Ammon's horn (tissue), 1 donor: ENCODE measurements around the gene GPHB5.
"Not testable (repeated sequence)": the region's sequence is repeated elsewhere in the genome, so short reads cannot be mapped to it uniquely, and the experiment has no call there.

Experiments
- DNase-seq: peaks from one replicate; pipeline ENCODE4 v3.0.0-alpha.2; 2016; ENCODE audit warnings: low spot score

The GPHB5 gene

GRCh38 chr14:63318835-63319234, at the start of gene GPHB5:
GPHB5 (minus strand) TSS chr14:63318935; CDS start chr14:63317849, 1,086 bp downstream.
- no peak for DNase-seq

- no peak for DNase-seq
Measured at GRCh38 chr14:63367742-63368364, 49.1 kb upstream of the GPHB5 start.

DNA sequence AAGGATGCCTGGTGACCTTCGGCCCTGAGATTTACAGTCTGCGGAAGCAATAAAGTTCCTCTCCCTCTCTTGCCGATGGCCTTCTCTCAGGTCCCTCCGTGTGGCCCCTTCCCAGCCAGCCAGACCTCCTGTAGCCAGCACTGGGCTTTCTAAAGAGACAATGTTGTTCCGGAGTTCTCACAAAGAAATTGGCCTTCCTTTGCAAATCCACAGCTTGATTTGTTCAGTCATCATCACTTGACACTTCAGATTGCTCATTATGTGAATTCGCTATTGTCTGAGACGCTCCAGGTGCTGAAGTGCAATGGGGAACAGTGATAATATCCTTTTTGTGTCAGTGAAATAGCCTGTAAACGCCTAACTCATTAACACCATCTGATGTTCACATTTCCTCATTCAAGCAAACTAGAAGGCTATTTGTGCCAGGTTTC, 43.7 kb upstream of the GPHB5 start:
- no peak for DNase-seq

DNA sequence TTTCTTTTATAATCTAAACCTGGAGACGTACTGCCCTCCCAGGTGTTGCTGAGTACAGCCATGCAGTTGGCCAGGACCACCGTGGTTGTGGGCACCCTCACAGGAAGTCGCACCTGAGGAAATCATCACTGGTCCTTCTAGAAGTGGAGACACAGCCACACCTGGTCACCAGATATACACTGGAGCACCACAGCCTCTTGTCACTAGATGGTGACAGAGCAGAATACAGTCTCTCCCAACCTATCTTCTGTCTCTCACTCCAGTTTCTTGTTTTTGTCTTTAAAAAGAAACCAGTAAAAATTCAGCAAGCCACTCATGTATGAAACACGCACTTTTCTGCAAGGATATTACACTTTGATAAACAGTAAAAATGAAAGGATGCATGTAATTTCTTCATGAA, 43.1 kb upstream of the GPHB5 start:
- no peak for DNase-seq

DNA sequence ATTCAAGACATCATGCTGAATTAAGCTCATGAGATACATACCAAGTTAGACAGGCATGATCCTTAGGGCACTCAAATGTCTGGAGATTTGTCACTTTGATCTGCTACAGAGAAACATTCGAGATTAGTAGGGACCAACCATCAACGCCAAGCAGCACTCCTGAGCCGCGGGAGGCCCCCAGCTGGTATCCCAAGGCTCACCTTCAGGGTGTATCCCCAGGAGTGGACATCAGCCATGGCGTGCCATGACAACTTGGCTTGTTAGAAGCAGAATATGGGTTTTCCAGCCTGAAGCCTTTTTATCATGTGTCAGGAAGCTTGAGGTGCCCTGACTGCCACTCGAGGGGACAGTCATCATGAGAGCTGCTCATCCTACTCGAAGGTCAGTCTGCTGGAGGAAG, 39.1 kb upstream of the GPHB5 start:
- no peak for DNase-seq

DNA sequence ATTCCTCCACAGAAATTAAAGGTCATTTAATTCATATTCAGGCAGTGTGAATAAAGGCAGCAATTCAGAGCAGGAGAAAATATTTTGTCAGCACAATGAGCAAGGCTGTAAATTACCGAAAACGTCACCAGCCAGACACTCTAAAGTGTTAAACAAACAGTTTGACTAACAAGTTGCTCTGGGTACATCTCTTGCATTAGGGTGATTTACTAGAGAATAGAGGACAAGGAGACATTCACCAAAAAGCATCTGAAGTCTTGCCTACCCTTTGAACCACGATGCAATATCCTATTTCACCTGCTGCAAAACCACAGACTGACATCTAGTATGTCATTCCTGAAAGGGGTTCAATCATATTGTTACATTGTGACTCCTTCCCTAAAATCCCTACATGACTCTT, 27.1 kb upstream of the GPHB5 start:
- DNase-seq, result no peak

GRCh38 chr14:63344336-63344735, 25.6 kb upstream of the GPHB5 start:
- no peak for DNase-seq

DNA sequence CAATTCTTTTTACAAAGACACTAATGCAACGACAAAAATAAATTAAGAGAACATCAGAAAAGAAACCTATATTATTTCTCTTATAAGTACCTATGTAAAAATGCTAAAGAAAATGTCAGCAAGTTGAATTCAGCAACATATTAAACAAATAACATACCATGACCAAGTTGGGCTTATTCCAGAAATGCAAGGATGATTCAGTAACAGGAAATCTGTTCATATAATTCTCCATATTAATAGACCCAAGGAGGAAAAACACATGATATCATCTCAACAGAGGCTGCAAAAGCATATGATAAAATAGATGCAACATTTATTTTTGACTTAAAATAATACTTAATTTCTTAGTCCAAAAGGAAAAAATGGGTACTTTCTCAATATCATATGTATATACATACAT, 25.1 kb upstream of the GPHB5 start:
- no peak for DNase-seq

DNA sequence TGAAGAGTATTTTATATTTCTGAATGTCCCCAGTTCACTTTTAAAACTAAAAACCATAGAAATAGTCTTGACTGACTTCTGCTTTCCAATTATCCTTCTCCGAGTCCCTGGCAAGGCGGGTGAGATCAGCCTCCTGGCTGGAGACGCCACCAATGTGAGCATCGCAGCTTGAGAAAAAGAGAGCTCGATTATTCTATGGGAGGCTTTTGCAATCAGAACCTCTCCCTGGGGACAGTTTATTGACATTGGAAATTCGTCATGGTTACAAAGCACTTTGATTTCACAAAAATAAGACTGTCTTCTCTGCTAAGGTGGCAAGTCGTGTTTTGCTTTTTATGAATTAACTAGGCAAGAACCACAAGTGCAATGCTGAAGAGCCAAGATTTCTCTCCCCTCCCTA, 23.6 kb upstream of the GPHB5 start:
- DNase-seq, result no peak

DNA sequence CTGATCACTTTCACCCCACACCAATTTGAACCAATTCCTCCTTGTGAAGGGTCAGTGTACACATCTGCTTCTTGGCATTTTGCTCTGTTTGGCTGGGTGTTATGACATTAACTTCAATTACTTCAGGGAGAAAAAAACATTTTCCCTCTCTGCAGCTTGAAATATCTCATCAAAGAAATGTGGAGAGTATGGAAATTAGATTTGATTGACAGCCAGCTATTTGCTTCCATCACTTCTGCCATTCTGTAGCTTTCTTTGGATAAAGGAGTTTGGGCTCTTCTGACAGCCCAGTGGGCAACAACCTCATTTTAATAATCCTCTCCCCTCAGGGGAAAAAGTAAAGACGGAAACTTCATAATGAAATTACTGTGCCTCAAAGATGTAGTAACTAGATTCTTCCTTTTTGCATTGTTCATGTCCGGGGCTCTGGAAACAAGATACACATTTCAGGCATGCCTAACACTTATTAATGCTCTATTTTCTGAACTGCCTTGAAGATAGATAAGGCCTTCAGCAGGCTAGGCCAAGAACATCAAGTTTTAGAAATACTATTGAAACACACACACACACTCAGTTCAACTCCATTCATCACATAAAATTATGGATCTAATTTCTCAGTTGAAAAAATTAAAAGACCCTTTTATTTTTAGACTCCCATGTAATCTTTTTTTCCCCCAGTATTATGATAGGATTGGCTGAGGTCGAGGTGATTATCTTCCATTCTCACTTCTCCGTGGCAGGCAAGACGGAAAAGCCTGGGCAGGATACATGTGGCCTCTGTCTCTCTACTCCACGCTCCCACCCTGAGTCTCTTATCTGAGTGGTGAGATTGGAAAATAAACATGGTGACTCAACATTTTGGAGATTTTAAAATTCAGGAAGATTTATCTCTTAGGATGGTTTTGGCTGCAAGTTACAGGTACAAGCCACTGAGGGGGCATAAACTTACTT, 10.3 kb upstream of the GPHB5 start:
- no peak for DNase-seq

DNA sequence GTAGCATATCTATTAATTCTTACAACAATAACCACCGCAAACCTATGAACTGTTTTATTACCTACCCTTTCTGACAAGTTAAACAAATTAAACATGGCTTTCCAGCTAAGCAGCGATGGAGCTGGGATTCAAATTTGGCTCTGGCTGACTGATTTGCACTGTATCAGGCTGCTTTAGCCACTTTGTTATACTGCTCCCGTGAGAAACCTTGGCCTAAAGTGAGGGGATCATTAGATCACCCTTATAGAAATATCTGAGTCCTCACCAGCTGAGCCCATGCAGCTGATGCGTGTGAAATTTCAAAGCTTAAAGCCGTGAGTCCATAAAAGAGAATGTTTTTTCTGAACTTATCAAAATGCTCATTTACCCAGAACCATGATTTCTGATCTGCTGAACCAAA, 8.1 kb upstream of the GPHB5 start:
- DNase-seq, result no peak

- no peak for DNase-seq
Measured at GRCh38 chr14:63322897-63323573, 4.3 kb upstream of the GPHB5 start.

DNA sequence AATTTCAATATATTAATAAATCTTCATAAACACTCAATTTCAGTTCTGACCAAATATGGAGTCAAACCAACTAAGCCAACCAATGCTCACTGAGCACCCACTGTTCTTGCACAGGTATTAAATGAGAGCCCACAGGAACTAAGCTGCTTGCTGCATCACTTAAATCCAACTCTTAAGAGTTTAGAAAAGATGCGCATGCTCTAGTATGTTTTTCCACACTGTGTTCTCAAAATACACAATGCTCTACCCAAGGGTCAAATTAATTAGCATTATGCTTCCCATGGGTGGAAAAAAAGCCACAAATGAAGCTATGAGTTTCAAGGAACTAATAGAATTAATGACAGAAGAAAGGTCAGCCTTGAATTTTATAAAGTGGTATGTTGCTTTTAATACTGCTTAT, 3.7 kb upstream of the GPHB5 start:
- DNase-seq, result no peak

DNA sequence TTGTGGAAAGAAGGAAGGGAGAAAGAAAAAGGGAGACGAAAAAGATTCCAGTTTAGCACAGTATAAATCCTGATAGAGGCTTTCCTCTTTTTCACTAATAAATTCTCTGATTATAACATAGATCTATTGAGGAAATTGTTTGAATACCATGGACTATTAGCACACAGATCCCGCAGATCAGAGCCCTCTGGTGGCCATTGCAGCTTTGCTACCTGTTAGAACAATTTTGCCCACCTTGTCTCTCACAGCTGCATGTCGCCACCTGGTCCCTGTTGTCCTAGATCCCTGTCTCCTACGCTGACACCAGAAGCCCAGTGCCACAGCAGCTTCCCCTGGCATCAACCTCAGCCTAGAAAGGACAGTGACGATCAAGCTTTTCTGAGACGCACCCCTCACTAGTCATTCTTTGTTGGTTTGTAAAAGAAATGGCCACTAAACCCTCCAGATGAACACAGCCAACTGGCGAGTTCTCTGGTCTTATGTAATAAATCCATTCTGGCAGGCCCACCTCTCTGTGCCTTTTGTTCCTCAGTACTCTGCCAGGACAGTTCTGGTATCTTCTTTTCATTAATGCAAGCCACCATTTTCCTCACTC, 9.9 kb downstream of the GPHB5 start:
- DNase-seq, result no peak

DNA sequence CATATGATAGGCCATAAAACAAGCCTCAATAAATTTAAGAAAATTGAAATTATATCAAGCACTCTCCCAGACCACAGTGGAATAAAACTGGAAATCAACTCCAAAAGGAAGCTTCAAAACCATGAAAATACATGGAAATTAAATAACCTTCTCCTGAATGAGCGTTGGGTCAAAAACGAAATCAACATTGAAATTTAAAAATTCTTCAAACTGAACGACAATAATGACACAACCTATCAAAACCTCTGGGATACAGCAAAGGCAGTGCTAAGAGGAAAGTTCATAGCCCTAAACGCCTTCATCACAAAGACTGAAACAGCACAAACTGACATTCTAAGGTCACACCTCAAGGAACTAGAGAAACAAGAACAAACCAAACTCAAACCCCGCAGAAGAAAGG, 14.3 kb downstream of the GPHB5 start:
- not testable (repeated sequence) for DNase-seq

GRCh38 chr14:63301891-63302534, 16.7 kb downstream of the GPHB5 start:
- no peak for DNase-seq

DNA sequence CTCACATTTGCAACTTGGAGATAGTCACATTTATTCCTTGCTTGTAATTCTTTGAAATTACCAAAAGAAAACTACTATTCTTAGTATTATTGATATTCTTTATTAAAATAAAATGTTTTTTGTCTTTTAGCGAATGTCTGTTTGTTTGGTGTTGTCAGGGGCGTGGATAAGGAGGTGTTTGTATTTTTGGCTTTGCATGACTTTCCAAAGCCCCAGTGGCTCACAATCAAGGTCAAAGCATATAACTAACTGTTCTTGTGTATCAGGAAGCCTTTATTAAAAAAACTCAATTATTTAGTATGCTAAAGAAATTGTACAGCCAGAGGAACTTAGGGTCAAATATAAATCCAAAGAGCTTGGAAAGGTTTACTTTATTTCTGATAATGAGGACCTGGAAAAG, 17.9 kb downstream of the GPHB5 start:
- no peak for DNase-seq

- DNase-seq, result no peak
Measured at GRCh38 chr14:63299351-63300110, 19.2 kb downstream of the GPHB5 start.

- no peak for DNase-seq
Measured at GRCh38 chr14:63297372-63298063, 21.2 kb downstream of the GPHB5 start.

GRCh38 chr14:63296060-63296563, 22.6 kb downstream of the GPHB5 start:
- DNase-seq, result peak; percentile 23
